HG03196 (cell line): ENCODE measurements around the gene TMC8.
"Not testable (repeated sequence)": the region's sequence is repeated elsewhere in the genome, so short reads cannot be mapped to it uniquely, and the experiment has no call there.

Source experiments
- ATAC-seq: cut with Tn5 transposase; IDR thresholded peaks from one replicate; pipeline ENCODE4 v1.9.1; 2021; ENCODE audit not compliant: unreplicated experiment

Gene TMC8

DNA sequence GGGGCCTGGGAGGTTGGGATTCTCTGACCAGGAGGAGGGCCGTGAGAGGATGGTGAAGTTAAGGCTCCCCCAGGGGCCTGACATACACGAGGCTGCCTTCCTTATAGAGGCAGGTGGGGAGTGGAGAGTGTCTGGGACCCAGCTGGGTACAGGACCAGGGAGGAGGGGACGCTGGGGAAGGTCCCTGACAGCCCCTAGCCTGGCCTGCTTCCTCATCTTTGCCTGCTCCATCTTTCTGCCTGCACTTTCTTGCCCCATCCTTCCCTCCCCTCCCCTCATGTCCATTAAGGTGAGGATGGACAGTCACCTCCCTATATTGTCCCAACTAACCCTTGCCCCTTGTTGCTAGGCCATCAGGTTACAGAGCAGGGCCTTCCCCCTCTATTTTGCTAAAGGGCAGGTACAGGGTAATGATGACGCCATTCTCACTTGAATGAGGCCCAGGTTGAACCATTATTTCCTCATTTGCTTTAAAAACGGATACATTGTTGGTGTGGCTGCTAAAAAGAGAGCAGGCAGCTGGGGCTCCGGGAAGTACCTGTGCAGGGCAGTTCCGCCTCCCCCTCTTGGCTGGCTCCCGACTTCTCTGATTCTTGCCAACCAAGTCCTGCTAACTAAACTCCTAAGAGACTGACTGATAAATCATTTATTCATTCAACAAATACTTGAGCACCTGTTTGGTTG is 16.9 kb downstream of the TMC8 start:
- ATAC-seq: no peak

DNA sequence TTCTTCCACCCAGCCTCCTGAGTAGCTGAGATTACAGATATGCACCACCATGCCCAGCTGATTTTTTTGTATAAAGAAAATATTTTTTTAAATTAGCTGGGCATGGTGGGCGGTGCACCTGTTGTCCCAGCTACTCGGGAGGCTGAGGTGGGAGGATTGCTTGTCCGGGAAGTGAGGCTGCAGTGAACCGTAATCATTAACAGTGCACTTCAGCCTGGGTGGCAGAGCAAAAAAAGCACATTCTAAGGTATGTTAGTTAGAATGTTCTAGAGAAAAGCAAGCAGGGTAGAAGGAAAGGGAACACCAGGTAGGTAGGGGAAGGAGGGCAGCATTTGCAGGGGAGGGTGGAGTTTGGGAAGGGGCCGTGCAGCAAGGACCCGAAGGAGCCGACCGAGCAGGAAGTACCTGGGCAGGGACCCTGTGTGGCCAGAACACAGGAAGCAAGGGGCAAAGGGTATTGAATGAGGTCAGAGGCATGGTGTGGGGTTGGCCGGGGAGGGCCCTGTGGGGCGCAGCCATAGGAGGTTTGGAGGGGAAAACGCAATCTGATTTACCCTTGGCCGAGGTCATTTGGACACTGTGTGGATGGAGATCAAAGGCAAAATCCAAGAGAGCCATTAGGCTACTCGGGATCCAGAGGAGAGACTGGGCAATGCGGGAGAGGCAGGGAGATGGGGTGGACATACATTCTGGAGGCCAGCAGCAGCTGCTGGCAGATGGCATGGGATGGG is 17.9 kb downstream of the TMC8 start:
- no peak for ATAC-seq

DNA sequence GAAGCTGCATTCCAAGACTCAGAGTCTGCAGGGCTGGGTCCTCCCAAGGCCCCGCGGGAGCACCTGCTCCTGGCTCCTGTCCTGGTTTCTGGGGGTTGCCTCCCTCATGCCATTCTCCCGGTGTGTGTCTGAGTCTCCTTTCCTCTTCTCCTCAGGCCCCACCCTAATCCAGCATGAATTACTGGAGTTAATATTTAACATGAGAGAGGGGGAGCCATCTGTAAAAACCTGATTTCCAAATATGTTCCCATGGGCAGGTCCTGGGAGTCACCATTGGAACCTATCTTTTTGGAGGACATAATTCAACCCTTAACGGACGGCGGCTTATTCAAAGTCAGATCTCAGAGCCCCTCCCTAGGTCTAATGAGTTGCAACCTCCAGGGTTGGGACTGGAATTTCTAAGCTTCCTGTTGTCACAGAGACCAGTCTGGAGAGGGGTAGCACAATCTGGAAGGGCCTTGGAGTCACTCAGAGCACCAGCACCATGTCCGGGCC is 21.0 kb downstream of the TMC8 start:
- no peak for ATAC-seq

DNA sequence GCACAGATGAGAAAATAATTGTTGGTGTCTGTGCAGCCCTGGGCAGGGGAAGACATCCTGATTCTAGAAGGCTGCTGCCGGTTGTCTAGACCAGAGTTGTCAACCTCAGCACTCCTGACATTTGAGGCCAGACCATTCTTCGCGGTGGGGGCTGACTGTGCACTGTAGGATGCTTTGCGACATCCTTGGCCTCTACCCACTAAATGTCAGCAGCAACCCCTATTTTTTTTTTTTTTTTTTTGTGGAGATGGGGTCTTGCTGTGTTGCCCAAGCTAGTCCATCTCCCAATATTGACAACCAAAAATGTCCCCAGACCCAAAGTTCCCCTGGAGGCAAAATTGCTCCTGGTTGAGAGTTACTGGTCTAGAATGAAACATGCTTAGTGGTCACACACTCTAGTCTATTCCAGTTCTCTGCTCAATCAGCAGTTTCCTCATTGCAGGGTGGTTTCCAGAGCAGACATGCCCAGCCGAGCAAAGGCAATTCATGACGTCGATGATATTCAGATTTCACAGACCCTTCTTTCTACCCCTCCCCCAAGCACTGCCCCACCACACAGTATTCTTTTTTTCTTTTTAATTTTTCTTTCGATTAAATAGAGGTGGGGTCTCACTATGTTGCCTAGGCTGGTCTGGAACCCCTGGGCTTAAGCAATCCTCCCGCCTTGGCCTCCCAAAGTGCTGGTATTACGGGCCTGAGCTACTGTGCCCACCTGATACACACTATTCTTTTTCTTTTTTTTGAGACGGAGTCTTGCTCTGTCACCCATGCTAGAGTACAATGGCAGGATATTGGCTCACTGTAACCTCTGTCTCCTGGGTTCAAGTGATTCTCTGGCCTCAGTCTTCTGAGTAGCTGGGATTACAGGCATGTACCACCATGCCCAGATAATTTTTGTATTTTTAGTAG is 24.6 kb downstream of the TMC8 start:
- ATAC-seq: peak; percentile 49

DNA sequence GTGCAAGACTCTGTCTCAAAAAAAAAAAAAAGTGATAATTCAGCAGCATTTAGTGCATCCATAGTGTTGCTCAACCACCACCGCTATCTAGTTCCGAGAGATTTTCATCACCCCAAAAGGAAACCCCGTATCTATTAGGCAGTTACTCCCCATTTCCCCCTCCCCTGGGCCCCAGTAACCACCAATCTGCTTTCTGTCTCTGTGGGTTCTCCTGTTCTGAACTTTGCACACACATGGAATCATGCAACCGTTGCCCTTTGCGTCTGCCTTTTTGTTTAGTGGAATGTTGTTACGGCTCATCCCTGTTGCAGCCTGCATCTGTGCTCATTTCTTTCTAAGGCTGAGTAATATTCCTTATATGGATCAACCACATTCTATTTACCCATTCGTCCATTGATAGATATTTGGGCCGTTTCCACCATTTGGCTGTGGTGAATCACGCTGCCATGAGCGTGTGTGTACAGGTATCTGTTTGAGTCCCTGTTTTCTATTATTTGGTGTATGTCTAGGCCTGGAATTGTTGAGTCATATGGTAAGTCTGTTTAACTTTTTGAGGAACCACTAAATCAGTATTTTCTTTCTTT is 29.1 kb downstream of the TMC8 start:
- no peak for ATAC-seq

DNA sequence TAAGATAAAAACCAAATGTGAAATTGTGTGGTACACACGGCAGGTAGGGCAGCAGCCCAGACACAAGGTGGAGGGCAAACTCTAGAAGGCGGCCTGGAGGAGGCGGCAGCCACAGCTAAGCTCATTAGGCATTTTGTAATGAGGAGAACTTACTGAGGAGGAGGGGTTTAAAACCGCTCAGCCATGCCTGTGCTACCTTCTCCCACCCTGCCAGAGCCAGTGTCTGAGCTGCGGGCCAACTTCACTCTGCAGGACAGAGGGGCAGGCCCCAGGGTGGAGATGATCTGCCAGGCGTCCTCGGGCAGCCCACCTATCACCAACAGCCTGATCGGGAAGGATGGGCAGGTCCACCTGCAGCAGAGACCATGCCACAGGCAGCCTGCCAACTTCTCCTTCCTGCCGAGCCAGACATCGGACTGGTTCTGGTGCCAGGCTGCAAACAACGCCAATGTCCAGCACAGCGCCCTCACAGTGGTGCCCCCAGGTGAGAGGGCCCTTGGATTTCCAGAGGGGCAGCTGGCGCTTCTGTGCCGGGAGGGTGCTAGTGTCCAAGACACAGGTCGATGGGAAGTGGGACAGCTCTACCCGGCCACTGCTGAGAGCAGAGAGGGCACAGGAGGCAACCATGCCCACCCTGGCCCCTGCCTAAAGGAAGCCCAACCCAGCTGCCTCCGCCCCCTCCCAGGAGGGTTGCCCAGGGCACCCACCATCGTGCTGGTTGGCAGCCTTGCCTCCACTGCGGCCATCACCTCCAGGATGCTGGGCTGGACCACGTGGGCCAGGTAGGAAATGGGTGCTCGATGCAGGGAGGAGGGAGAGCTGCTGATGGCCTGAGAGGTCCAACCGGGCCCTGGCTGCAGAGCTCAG is 33.5 kb downstream of the TMC8 start:
- no peak for ATAC-seq

DNA sequence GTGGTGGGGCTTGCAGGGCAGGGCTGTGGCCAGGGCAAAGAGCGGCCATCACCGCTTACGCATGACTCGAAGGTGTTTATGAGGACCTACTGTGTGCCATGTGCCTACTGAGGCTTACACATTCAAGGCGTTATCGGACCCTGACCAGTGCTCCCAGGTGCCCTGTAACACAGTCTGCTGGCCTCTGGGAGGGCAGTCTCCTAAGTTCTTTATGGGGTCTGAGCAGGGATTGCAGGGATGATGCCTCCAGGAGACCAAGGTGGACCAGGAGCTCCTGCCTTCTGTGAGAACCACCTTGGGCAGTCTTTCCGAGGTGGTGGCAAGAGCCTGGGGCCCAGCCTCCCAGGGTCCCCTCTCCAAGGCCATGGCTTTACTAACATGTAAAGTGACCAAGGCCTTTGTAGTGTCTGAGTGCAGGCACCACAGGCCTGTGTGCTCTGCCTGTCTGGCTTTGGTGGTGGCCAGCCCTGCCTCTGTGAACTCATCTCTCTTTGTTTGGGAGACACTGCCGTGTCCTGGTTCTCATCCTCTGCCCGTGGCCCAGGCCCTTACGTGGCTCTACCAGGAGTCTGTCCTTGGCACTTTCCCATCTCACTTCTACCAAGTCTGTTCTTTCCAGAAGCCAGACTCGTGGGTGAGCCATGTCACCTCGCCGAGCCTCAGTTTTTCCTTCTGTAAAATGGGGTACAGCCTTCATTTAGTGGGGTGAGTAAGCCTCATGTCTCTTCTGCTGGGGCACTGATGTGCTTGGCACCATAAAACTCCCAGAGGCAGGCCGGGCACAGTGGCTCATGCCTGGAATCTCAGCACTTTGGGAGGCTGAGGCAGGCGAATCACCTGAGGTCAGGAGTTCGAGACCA is 34.4 kb downstream of the TMC8 start:
- no peak for ATAC-seq

DNA sequence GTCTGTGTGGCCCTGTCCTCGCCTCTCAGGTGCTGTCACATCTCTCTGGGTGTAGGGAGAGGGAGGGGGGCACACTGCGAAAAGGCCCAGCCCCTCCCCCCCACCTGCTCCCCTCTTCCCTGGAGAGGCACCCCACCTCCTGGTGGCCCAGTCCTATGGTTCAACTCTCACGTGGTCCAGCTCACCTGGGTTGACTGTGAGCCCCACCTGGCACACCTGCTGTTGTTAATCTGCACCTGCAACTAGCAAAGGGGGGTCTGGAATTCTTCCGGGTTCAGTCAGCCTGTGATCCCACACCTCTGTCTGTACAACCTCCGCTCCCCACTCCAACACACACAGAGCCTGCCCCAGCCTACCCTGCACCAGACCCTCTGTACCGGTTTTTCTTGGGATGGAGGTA is 35.8 kb downstream of the TMC8 start:
- no peak for ATAC-seq

DNA sequence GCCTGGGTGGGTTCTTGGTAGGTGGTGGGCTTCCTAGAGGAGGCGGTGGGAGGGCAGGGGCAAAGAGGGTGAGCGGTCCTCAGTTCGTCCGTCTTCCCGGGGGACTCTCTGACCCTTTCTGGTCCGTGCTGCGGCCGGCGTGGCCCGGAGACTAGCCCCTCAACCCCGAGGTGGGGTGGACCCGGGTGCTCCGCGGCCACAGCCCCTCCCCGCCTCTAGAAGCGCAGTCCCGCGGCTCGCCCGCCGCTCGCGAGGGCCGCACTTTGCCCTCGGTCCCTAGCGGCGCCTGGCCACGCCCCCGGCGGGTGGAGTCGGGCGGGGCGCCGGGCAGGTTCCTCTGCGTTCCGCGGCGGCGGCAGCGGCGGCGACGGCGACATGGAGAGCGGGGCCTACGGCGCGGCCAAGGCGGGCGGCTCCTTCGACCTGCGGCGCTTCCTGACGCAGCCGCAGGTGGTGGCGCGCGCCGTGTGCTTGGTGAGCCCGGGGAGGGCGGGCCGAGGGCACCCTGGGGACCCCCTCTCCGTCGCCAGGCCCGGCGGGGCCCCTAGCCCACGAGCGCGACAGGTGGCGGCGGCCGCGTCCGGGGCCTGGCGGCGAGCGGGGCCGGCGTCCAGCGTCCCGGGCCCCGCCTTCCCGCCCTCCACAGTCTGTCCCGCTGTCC is 37.8 kb downstream of the TMC8 start, which contains the start of gene SYNGR2:
TSS of gene SYNGR2 (plus strand) at position 340 of the 661 bp plus-strand sequence. CDS start at position 376, 36 bp downstream.
- peak; percentile 44 for ATAC-seq

DNA sequence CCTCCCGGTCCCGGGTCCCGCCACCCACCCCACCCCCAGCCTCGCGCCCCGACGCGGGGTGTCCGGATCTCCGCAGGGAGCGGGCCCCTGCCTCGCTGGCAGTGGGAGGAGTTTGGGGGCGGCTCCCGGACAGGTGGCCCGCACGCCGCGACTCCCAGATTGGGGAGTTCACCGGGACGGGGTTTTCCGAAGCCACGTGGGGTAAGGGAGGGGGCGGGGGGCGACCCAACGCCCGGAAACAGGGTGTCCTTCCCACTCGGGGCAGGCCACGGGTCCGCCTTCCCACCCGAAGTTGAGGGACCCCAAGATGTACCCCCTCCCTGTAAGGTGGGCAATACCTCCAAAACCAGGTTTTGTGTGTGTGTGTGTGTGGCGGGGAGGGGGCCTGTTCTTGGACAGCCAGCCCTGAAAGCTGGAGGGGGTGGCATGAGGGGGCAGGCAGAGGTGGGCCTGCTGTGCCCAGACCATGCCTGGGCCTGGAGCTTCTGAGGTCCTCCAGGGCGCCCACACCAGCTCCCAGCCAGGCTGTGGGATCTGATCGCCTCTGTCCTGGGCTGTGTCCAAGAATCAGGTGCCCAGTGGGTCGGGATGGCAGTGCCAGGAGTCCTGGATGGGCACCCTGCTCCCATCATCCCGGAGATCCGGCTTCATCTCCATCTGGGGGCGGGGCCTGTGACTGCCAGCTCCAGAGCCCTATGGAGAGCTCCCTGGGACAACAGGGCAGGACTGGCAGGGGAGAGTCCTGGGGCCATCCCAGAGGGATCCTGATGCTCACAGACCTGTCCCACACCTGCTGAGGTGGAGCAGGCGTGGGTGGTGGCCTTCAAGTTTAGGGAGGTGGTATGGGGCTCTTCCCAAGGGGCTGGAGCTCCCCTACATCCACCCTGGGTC is 38.6 kb downstream of the TMC8 start:
- ATAC-seq: peak; percentile 24

DNA sequence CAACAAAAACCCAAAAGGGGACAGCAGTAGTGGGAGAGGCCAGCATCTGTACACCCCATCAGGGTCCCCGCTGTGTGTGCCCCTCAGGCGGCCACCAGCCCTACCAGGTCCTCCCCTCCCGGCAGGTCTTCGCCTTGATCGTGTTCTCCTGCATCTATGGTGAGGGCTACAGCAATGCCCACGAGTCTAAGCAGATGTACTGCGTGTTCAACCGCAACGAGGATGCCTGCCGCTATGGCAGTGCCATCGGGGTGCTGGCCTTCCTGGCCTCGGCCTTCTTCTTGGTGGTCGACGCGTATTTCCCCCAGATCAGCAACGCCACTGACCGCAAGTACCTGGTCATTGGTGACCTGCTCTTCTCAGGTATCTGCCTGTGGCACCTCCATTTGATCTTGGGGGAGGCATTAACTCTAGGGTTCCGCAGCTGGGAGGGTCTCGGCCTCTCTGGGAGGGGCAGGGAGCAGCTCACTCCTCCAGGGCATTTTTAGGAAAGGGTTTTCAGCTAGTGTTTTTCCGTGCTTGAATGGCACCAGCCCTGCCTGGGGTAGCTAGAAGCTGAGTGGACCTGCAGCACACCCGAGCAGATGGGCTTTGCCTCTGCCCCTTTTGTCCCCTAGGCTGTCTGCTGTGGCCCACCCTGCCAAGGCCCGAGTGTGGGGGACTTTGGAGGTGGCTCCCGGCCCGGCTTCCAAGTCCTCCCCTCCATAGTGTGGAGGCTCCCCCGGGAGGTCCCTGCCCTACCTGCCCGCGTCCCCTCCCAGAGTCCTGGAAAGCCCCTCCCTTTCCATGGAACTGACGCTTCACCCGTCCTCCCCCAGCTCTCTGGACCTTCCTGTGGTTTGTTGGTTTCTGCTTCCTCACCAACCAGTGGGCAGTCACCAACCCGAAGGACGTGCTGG is 40.4 kb downstream of the TMC8 start:
- ATAC-seq: no peak

DNA sequence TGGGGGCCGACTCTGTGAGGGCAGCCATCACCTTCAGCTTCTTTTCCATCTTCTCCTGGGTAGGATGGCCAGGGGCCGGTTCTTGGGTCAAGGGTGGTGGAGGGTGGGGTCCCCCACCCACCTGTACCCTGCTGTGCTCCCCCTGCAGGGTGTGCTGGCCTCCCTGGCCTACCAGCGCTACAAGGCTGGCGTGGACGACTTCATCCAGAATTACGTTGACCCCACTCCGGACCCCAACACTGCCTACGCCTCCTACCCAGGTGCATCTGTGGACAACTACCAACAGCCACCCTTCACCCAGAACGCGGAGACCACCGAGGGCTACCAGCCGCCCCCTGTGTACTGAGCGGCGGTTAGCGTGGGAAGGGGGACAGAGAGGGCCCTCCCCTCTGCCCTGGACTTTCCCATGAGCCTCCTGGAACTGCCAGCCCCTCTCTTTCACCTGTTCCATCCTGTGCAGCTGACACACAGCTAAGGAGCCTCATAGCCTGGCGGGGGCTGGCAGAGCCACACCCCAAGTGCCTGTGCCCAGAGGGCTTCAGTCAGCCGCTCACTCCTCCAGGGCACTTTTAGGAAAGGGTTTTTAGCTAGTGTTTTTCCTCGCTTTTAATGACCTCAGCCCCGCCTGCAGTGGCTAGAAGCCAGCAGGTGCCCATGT is 41.1 kb downstream of the TMC8 start:
- ATAC-seq: not testable (repeated sequence)

DNA sequence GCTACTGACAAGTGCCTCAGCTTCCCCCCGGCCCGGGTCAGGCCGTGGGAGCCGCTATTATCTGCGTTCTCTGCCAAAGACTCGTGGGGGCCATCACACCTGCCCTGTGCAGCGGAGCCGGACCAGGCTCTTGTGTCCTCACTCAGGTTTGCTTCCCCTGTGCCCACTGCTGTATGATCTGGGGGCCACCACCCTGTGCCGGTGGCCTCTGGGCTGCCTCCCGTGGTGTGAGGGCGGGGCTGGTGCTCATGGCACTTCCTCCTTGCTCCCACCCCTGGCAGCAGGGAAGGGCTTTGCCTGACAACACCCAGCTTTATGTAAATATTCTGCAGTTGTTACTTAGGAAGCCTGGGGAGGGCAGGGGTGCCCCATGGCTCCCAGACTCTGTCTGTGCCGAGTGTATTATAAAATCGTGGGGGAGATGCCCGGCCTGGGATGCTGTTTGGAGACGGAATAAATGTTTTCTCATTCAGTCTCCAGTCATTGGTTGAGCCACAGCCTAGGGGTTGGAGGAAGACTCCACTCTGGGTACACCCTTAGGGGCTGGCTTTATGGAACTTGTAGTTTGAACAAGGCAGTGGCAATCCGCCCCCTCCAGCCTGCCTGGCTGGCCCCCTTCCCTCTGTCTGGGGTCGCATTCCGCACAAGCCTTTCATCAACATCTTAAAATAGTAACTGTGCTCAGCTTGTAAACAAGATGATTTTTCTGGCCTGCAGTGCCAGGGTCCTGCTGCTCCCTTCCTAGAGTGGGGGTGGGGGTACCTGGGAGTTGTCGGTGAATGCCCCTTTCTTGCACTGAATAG is 41.9 kb downstream of the TMC8 start:
- no peak for ATAC-seq

DNA sequence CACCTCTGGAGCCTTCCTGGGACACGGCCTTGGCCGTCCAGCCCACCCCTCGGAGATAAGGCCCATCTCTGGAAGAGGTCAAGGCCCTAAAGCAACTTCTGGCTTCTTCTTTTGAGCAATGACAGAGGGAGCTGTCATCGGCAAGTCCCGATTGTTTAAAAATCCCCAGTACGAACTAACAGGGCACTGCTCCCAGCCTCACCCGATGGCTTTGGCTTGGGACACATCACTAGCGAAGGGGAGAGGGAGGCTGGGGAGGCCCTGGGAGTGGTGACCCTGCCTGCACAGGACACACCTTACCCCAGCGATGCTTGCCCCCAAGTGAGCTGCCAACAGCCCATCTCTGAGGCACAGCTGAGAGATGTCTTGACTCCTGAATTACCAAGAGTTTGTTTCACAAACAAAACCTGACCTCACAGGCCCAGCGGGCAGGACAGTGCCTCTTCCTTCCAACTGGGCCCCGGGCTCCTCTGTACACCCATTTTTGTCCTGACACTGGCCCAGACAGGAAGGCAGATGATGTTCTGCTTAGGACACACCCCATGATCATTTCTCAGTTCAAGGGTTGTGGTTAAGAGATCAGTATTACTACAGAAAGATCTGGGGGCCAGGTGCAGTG is 42.6 kb downstream of the TMC8 start:
- no peak for ATAC-seq

DNA sequence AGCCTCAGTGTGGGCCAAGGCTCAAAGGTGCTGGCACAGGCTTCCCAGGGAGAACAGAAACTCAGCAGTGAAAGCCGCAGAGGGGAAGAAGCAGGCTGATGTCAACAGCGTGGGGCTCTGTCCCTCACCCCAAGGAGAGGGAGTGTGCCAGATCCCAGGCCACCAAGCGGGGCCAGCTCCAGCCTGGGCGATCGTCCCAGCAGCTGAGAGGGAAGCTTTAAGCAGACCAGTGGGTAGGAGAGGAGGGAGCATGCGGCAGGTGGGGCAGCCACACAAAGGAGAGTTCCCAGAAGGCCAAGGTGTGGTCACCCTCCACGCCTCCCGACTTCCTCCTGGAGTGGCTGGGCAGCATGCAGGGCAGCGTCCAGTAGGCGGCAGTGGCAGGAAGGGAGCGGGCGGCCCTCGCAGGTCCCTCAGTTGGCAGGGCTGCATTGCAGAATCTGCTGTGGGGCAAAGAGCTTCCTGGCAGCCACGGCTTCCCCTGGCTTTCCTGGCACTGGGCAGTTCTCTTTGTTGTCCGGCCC is 43.8 kb downstream of the TMC8 start:
- ATAC-seq: no peak
